Tibial nerve (tissue), 4 donors: ENCODE measurements around the gene GPC6.

Experiments used
- EP300 ChIP-seq, 2 donors: sonication (generic); formaldehyde crosslinking; IDR thresholded peaks; one replicate each; pipeline ENCODE4 v1.6.1; 2017; ENCODE audit warnings: antibody characterized with exemption in 2 of 2, mild to moderate bottlenecking in 1 of 2
- POLR2A ChIP-seq, 2 donors: fragments of 450-650 bp; IDR thresholded peaks; one replicate each; pipeline ENCODE4 v1.6.1; 2017; ENCODE audit warnings: antibody characterized with exemption in 2 of 2, mild to moderate bottlenecking in 2 of 2, moderate library complexity in 2 of 2
- TF ChIP-seq, protein P1 (sequence below), 5 experiments: fragments of 200-600 bp in 3 of 5; fragments of 450-650 bp in 2 of 5; sonication (generic) in 3 of 5; IDR thresholded peaks; one replicate each; pipeline ENCODE4 v1.5.1; 2016 to 2019; ENCODE audit warnings: antibody characterized with exemption in 5 of 5, mild to moderate bottlenecking in 3 of 5, moderate library complexity in 2 of 5

DNA sequence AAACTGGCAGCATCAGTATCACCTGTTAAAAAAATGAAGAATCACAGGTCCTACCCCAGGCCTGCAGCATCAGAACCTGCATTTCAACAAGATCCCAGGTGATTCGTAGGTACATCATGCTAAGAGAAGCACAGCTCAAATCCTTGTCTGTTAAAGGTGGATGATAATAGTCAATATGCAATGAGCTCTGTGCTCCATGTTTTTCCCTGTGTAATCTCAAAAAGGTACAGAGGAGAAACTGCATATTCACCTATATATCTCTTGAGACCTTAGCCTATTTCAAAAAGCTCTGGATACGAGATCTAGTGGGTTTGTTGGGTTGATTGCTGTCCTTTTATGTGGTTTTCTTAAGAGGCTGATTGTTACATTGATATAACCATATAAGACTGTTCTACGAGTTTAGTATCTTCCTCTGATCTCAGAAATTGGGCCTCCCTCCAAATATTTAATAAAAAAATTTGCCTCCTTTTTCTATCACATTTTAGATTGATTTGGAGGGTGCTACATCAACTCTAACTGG, 1104.0 kb downstream of the GPC6 start:
- TF ChIP-seq POLR2A (IDR thresholded peaks at IDR 0.05) (no peak), EP300 (IDR thresholded peaks at IDR 0.05) (no peak)
- TF ChIP-seq, protein P1, sequence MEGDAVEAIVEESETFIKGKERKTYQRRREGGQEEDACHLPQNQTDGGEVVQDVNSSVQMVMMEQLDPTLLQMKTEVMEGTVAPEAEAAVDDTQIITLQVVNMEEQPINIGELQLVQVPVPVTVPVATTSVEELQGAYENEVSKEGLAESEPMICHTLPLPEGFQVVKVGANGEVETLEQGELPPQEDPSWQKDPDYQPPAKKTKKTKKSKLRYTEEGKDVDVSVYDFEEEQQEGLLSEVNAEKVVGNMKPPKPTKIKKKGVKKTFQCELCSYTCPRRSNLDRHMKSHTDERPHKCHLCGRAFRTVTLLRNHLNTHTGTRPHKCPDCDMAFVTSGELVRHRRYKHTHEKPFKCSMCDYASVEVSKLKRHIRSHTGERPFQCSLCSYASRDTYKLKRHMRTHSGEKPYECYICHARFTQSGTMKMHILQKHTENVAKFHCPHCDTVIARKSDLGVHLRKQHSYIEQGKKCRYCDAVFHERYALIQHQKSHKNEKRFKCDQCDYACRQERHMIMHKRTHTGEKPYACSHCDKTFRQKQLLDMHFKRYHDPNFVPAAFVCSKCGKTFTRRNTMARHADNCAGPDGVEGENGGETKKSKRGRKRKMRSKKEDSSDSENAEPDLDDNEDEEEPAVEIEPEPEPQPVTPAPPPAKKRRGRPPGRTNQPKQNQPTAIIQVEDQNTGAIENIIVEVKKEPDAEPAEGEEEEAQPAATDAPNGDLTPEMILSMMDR (IDR thresholded peaks at IDR 0.05): no peak
